ENCODE results near the gene SHC1.

The SHC1 gene, protein sequence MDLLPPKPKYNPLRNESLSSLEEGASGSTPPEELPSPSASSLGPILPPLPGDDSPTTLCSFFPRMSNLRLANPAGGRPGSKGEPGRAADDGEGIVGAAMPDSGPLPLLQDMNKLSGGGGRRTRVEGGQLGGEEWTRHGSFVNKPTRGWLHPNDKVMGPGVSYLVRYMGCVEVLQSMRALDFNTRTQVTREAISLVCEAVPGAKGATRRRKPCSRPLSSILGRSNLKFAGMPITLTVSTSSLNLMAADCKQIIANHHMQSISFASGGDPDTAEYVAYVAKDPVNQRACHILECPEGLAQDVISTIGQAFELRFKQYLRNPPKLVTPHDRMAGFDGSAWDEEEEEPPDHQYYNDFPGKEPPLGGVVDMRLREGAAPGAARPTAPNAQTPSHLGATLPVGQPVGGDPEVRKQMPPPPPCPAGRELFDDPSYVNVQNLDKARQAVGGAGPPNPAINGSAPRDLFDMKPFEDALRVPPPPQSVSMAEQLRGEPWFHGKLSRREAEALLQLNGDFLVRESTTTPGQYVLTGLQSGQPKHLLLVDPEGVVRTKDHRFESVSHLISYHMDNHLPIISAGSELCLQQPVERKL

DNA sequence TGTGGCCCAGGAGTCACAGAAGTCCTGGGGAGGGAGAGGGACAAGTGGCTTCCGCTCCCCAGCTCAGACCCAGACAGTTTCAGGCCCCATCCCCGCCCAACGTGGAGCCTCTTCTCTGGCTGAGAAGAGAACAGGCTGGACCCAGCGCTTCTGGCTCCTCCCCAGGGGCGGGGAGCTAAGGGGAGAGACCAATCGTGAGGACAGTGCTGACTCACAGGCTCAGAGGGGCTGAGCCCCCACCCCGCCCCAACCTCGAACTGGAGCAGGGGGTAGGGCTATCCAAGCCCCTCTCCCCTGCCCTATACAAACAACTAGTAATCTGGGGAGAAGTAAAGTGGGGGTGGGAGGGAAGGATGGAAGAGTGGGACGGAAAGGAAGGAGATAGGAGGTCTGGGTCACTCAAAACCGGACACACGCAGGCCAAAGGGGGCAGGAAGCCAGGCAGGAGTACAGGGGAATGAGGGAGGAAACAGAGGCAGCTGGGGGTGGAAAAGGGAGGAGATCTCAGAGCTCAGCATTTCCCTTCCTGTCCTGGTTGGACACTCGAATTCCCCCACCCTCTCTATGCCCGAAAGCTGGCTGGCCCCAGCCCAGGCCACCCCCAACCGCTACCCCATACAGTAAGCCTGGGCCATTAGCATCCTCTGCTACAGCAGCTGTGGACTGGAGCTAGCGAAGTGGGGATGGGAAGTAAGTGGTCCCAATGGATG is at the start of gene SHC1:
SHC1 (minus strand) TSS at position 117 of the 710 bp plus-strand sequence. CDS start 221 bp downstream, outside the sequence.
- DNase-seq: peak; percentile 60

- DNase-seq: no peak
These were observed 49.1 kb upstream of the SHC1 start for GRCh38 chr1:155019377-155020245.

DNA sequence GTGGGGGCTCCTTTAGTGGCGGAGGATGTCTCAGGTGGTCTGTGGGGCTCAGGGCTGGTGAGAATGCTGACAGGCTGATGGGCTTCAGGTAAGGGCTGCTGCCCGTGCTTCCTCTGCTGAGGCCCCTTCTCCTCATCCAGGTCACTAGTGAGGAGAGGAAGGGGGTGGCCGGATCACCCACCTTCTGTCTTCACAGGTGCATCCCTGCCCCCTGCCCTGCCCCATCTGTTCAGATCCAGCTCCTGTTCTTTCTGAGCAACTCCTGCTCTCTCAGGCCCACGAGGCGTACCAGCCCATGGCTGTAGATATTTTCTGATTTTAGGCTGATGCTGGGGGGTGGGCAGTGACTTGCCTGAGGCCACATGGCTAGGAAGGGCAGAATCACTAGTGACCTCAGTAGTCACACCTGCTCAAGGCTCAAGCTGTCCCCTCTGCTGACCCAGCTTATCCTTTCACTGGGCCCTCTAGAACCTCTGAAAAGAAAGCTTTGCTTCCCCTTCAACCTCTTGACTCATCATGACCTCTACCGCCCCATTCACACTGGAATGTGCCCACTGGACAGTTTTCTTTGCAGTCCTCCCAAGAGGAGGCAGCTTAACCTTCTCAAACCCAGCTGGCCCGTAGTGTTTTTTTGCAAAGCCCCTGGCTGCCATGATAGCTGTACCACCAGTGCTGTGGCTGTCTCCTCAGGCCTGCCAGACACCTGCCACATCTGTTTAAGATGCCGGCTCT is 48.2 kb upstream of the SHC1 start:
- no peak for DNase-seq

DNA sequence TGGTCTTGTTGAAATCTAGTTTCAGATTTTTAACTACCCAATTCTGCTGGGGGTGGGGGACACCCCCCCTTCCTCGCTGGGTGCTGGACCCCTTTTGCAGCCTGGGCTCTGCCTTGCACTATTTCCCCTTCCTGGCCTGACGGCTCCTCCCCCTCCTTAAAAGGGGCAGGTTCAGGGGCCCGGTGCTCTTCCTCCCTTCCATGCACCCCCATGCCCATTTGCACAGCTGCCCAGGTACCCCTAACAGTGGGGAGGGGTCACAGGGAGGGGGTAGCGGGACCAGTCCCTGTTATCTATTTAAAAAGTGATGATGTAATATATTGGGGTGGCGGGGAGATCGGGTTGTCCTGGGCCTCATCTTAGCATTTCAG is 47.4 kb upstream of the SHC1 start:
- DNase-seq: no peak

DNA sequence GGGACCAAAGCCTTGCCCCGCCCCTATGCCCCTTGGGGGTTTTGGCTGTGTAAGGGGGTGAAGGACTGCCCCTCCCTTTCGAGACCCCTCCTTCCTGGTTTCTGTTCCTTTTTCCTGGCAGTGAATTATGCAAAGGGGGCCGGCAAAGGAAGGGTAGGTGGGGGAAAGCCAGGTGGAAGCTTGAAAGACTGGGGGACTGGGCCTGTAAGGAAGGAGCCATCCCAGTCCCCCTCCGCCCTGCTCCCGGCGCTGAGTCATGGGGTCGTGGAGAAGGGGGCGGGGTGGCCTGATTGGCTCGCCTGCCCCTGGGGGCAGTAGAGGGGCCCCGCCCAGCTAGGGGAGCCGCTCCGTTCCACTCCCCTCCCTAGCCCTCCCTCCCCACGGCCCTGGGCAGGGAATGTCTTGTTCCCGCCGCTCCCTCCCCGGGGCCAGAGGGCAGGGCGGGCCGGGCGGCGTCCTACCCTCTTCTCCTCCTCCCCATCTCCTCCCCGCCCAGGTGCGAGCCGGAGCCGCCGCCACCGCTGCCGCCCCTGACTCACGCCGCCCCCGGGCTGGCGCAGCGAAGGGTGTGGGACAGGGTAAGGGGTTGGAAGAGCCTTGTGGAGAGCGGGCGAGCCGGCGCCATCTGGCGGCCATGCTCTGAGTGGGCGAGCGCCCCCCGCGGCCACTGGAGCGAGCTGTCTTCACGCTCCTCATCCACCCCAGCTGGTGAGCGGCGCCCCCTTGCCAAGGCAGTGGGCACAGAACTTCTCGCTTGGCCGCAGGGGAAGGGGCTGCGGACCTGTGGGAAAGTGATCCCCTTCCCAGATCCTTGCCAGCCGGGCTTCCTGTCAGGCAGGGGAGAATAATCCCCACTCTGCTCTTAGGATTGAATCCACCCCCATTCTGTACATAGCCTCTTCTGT is 46.7 kb upstream of the SHC1 start:
- DNase-seq: peak; percentile 90

DNA sequence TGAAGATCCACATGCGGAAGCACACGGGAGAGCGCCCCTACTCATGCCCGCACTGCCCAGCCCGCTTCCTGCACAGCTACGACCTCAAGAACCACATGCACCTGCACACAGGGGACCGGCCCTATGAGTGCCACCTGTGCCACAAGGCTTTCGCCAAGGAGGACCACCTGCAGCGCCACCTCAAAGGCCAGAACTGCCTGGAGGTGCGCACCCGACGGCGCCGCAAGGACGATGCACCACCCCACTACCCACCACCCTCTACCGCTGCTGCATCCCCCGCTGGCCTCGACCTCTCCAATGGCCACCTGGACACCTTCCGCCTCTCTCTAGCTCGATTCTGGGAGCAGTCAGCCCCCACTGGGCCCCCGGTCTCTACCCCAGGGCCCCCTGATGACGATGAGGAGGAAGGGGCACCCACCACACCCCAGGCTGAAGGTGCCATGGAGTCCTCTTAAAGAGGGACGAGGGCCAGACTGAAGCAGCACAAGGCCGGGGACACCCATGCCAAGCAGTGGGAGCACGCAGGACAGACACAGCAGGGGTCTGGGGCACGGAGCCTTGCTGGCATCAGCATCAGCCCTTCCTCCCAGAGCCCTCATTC is 45.8 kb upstream of the SHC1 start:
- DNase-seq: no peak

- DNase-seq: no peak
These were observed 45.1 kb upstream of the SHC1 start for GRCh38 chr1:155015527-155016230.

GRCh38 chr1:155014709-155015508 is 44.4 kb upstream of the SHC1 start:
- no peak for DNase-seq

- no peak for DNase-seq
These were observed 43.1 kb upstream of the SHC1 start for GRCh38 chr1:155013632-155014031.

- DNase-seq: no peak
These were observed 42.4 kb upstream of the SHC1 start for GRCh38 chr1:155012776-155013602.

GRCh38 chr1:155012026-155012546 is 41.5 kb upstream of the SHC1 start:
- DNase-seq: peak; percentile 72

- DNase-seq: no peak
These were observed 41.0 kb upstream of the SHC1 start for GRCh38 chr1:155011437-155012025.

DNA sequence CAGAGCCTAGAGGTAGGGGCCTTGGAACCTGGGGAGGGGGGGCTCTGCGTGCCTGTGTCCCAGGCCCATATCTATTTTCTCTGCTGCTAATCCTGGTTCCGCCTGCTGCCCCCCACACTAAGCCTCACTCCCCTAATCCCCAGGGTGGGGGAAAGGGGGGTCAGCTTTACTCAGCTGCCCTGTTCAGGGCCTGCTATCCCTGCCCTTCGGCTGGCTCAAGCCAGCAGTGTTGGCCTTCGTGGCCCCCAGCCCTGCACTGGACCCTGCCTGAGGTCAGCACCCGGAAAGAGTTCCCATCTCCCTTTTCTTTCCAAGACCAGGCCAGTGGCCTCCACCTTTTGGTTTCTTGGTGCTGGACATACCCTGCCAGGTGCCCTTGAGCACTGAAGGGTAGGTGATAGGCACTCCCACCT is 40.5 kb upstream of the SHC1 start:
- no peak for DNase-seq

- DNase-seq: peak; percentile 66
These were observed 39.8 kb upstream of the SHC1 start for GRCh38 chr1:155010211-155010918.

DNA sequence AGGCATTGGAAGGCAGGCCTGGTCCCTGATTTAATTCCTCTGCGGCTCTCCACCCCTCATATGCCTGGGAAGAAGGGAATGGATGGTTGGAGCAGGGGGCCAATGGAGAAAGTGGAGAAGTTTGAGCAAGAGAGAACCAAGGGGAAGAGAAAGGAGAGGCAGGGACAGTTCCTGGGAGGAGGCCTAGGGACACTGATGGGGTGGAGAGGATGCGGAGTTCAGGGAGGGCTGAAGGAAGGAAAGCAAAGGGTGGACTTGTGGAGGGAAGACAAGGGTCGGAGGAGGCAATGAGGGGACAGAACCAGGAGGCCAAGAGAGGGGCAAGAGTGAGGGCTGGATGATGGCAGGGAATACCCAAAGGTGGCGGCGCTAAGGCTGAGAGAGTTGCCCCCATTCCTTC is 39.2 kb upstream of the SHC1 start:
- DNase-seq: no peak

DNA sequence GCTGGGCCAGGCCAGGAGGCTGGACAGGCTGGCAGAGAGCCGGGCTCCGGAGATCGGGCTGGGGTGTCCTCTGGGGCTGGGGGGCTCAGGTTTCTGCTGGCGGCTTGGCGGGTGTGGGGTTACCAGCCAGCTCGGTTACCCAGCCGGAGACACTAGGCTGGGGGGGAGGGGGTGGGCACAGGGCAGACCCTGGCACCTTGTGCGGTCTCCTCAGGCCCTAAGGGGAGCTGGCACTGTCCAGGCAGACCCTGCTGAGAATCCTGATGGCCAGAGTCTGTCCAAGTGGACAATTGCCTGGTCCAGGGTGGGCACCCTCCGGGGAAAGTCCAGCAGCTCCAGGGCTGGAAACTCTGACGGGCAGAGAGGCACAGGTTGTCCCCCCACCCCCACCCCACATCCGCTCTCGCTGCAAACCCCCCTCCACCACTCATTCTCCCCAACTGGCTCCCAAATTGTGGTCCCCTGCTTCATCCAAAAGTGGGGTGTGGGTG is 38.7 kb upstream of the SHC1 start:
- DNase-seq: no peak

All from activated CD4-positive, alpha-beta T cell treated with anti-CD3 and anti-CD28 coated beads, Interleukin-2, amount 50 U/mL, for 16 hours (primary cell).